Ecto neural progenitor cell (in vitro differentiated cells): ENCODE data around the gene DNAH5.
"Not testable (repeated sequence)": the region's sequence is repeated elsewhere in the genome, so short reads cannot be mapped to it uniquely, and the experiment has no call there.

Experiments
- DNase-seq: peaks from one replicate; pipeline ENCODE4 v3.0.0-alpha.2; 2018; ENCODE audit warnings: low spot score

The DNAH5 gene

GRCh38 chr5:13944560-13945199 lies at the start of gene DNAH5:
DNAH5 (minus strand) TSS chr5:13944688; CDS start chr5:13944438, 250 bp downstream.
- DNase-seq: no peak

- no peak for DNase-seq
Observed at GRCh38 chr5:13993926-13994325, 49.4 kb upstream of the DNAH5 start.

- no peak for DNase-seq
Observed at GRCh38 chr5:13992795-13993194, 48.3 kb upstream of the DNAH5 start.

GRCh38 chr5:13991365-13991764 lies 46.9 kb upstream of the DNAH5 start:
- DNase-seq: no peak

GRCh38 chr5:13990896-13991295 lies 46.4 kb upstream of the DNAH5 start:
- no peak for DNase-seq

GRCh38 chr5:13989832-13990231 lies 45.3 kb upstream of the DNAH5 start:
- no peak for DNase-seq

GRCh38 chr5:13987843-13988464 lies 43.5 kb upstream of the DNAH5 start:
- DNase-seq: peak; percentile 62

GRCh38 chr5:13985731-13986418 lies 41.4 kb upstream of the DNAH5 start:
- DNase-seq: no peak

- not testable (repeated sequence) for DNase-seq
Observed at GRCh38 chr5:13984888-13985287, 40.4 kb upstream of the DNAH5 start.

- DNase-seq: no peak
Observed at GRCh38 chr5:13976867-13977830, 32.7 kb upstream of the DNAH5 start.

GRCh38 chr5:13976223-13976622 lies 31.7 kb upstream of the DNAH5 start:
- DNase-seq: no peak

GRCh38 chr5:13975246-13975645 lies 30.8 kb upstream of the DNAH5 start:
- DNase-seq: no peak

GRCh38 chr5:13973724-13974123 lies 29.2 kb upstream of the DNAH5 start:
- no peak for DNase-seq

- DNase-seq: no peak
Observed at GRCh38 chr5:13972029-13972428, 27.5 kb upstream of the DNAH5 start.

GRCh38 chr5:13957032-13957645 lies 12.7 kb upstream of the DNAH5 start:
- no peak for DNase-seq

GRCh38 chr5:13956471-13956870 lies 12.0 kb upstream of the DNAH5 start:
- no peak for DNase-seq

GRCh38 chr5:13955896-13956295 lies 11.4 kb upstream of the DNAH5 start:
- no peak for DNase-seq

- no peak for DNase-seq
Observed at GRCh38 chr5:13946111-13946510, 1.6 kb upstream of the DNAH5 start.

GRCh38 chr5:13945271-13945670 lies 783 bp upstream of the DNAH5 start:
- no peak for DNase-seq

- DNase-seq: no peak
Observed at GRCh38 chr5:13943676-13944075, 812 bp downstream of the DNAH5 start.

- DNase-seq: no peak
Observed at GRCh38 chr5:13941468-13941867, 3.0 kb downstream of the DNAH5 start.

GRCh38 chr5:13939638-13940037 lies 4.8 kb downstream of the DNAH5 start:
- DNase-seq: peak; percentile 51
